ENCODE results near the gene KRTAP16-1.

Gene KRTAP16-1

DNA sequence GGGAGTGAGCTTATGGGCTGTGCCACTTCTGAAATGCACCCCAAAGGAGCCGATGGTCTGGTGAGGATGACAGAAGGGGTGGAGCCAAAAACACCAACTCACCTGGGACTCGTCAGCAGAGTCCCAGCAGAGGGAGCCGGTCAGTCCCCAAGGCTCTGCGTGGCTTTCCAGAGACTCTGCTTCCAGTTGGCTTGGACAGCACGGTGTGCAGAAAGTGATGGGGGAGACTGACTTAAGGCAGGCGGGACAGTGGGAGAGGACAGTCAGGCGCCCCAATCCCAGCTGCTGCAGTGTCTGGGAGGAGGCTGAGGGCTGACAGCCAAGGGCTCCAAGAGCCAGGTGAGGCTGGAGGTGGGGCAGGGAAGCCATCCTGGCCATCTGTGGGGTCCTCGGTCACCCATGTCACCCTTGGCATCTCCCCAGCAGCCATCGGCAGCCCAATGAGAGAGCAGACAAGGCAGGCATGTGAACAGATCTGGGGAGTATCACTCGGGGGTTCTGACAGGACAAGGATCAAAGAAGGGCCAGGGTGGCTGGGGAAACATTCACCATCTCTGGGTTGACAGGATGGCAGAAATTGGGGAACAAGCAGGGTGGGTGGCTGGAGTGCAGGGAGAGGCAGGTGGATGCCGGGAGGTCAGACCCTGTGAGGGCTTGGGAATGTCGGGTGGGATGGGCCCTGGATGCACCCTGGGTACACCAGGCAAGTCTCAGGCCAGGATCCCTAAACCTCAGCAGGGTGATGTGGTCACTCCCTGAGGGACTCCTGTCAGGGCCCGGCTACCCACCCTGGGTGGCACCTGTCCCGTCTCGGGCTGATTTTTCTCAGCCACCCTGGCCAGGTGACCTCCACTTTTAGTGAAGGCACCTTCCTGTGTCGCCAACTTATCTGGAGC lies 15.3 kb upstream of the KRTAP16-1 start:
- H3K27ac Mint-ChIP-seq = no peak overlapping the region
- H3K4me3 Mint-ChIP-seq = no peak overlapping the region
- no peak for DNase-seq (ENCODE audit: low spot score)
- no peaks in the 10 kb centered on the region for H3K4me1 Mint-ChIP-seq (ENCODE audit: low read depth)
- peaks cover 3% of the 10 kb centered on the region for H3K27me3 Mint-ChIP-seq (ENCODE audit: low read depth)
- H3K36me3 Mint-ChIP-seq (ENCODE audit: low read depth) = no peaks in the 10 kb centered on the region
- H3K9me3 Mint-ChIP-seq = no peaks in the 10 kb centered on the region

DNA sequence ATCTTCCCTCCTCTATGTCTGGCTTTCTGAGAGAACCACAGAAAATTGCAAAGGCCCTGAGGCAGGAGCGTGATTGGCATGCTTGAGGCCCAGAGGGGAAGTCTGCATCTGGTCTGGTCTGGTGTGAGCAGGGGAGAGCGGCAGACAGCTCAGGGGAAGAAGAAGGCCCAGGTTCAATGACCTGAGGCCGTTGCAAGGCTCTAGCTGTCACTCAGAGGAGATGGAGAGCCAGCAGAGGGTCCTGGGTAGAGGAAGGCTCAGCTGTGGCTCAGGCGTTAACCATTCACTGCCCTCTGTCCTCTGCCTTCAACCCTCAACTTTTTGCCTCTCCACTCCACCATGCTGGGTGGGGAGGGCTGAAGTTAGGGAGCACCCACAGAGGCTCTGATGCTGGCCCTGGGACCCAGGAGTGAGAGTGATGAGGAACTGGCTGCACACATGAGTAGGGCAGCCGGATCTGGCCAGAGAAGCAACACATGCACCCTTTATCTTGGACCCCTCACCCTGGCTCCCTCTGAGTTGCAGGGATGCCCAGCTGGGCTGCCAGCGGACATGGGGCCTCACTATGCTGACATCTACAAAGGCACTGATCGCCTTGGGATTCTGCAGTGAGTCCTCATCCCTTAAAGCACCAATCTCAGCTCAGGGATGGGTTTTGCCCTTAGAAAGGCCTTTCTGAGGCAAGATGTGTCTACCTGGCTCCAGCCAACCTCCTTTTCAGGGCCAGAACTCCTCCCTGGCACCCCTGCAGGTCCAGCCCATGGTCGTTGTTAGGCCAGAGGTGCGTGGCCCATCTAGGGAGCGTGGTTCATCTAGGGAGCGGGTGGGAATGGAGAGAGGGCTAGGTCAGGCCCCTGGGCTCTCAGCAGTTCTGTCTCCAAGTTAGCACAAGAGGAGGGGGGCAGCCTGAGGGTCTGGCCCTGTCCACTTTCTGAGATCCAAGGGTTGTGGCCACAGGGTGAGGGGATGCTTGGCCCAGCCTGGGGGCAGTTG lies 14.1 kb upstream of the KRTAP16-1 start:
- Mint-ChIP-seq H3K4me3 (no peak overlapping the region), H3K27ac (no peak overlapping the region), H3K4me1 (ENCODE audit: low read depth) (no peaks in the 10 kb centered on the region), H3K36me3 (ENCODE audit: low read depth) (no peaks in the 10 kb centered on the region), H3K27me3 (ENCODE audit: low read depth) (peaks cover 5% of the 10 kb centered on the region), H3K9me3 (no peaks in the 10 kb centered on the region)
- DNase-seq (ENCODE audit: low spot score) = no peak

DNA sequence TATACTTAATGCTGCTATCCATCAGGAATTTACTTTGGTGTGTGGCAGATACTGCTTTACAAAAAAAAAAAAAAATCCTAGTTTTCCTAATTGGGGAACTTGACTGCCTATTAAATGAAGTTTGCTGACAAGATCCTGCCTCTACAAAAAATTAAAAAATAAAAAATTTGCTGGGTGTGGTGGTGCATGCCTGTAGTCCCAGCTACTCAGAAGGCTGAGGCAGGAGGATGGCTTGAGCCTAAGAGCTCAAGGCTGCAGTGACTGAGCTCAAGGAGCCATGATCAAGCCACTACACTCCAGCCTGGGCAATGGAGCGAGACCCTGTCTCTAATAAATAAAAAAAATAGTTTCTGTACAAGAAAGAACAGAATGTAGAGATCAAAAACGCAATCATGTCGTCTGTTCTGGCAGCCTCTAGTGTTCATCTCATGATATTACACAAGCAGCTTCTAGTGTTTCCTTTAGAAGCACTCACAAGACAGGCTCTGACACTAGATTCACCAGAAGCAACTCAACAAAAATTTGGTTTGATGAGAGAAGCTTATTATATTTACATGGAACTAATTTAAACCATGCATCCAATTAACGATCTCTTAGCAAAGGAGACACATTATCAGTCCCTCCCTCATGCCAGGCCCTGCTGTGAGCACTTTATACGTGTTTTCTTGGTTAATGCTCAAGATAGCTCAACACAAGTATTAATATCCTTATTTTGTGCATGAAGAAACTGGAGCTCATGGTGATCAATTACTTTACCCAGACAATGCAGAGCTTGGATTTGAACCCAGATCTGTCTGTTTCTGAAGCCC lies 13.2 kb upstream of the KRTAP16-1 start:
- no peak overlapping the region for H3K27ac Mint-ChIP-seq

DNA sequence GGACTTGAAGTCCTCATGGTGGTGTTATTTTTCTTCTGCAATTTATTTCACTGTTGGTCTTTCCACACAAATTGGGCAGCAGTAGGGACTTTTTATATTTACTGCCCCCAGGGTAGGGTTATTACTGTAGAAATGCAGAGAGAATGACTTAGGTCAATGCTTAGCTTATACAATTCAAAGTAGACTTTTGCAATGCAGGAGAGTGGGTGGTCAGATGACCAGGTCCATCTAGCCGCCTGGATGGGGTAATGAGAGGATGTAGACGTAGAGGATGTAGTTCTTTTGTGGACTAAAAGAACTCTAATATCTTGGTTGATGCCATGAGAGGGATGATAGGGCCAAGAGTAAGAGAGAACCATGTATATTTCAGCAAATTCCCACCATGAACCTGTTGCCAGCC lies 9.1 kb upstream of the KRTAP16-1 start:
- no peak overlapping the region for H3K27ac Mint-ChIP-seq
- peaks cover 10% of the 10 kb centered on the region for H3K27me3 Mint-ChIP-seq (ENCODE audit: low read depth)
- H3K4me3 Mint-ChIP-seq = no peak overlapping the region
- DNase-seq (ENCODE audit: low spot score) = no peak
- no peaks in the 10 kb centered on the region for H3K4me1 Mint-ChIP-seq (ENCODE audit: low read depth)
- H3K9me3 Mint-ChIP-seq = no peaks in the 10 kb centered on the region
- no peaks in the 10 kb centered on the region for H3K36me3 Mint-ChIP-seq (ENCODE audit: low read depth)

More for the DNA sequence above, 13.2 kb upstream of the KRTAP16-1 start:
- H3K9me3 Mint-ChIP-seq = no peaks in the 10 kb centered on the region
- DNase-seq (ENCODE audit: low spot score) = no peak
- H3K27me3 Mint-ChIP-seq (ENCODE audit: low read depth) = peaks cover 7% of the 10 kb centered on the region
- H3K4me3 Mint-ChIP-seq = no peak overlapping the region
- no peaks in the 10 kb centered on the region for H3K4me1 Mint-ChIP-seq (ENCODE audit: low read depth)
- no peaks in the 10 kb centered on the region for H3K36me3 Mint-ChIP-seq (ENCODE audit: low read depth)

DNA sequence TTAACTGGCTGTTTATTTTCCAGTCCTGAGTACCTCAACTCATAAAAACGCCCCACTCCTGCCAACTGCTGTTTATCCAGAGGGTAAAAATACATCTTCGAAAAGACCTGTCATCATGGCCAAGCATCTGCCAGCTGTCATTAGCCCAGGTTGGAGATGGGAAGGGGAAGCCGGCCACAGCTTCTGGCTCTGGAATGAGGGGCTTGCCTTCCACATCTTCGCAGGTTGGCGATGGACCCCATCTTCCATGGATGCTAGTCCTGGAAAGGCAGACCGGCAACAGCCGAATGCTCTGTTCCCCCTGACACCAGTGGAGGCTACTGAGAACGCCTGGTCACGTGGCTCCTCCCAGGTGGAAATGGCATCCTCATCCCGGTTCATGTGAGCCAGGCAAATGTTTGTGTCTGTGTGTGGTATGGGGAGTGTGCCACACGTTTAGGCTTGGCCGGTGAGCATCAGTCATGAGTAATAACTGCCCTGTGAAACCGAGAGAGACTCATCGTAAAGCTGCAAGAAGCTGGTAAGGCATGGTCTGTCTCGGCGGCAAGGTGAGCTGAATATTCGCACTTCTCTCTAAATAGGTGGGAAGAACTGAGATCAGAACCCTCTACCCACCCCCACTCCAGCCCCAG lies 6.8 kb upstream of the KRTAP16-1 start:
- H3K4me1 Mint-ChIP-seq (ENCODE audit: low read depth) = peaks cover 3% of the 10 kb centered on the region
- H3K9me3 Mint-ChIP-seq = no peaks in the 10 kb centered on the region
- H3K27ac Mint-ChIP-seq = no peak overlapping the region
- no peaks in the 10 kb centered on the region for H3K36me3 Mint-ChIP-seq (ENCODE audit: low read depth)
- DNase-seq (ENCODE audit: low spot score) = no peak
- no peak overlapping the region for H3K4me3 Mint-ChIP-seq
- H3K27me3 Mint-ChIP-seq (ENCODE audit: low read depth) = peaks cover 11% of the 10 kb centered on the region

DNA sequence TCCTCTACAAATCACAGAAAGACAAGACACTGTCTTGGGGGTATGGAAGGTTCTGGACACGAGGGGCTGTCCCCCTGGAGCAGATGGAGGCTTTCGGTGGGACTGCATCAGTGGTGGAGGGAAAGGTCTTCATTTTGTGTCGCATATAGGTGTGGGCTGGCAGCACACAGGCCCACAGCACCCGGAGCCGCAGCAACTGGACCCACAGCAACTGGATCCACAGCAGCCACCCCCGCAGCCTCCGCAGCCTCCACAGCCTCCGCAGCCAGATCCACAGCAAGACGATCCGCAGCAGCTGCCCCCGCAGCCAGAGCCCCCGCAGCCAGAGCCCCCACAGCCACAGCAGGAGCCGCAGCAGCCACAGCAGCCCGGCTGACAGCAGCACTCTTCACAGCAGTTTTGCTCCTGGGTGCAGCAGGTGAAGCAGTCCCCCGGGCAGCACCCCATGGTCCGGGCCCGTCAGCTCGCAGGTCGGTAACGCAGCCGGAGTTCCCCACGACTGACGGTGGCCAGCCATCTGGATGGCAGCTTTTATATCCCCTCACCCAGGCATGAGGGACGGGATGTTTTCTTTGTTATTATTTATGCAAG lies 6.2 kb upstream of the KRTAP16-1 start, which contains the start of gene KRTAP17-1:
TSS of gene KRTAP17-1 (minus strand) at position 507 of the 591 bp plus-strand sequence. CDS start at position 447, 60 bp downstream.
- DNase-seq (ENCODE audit: low spot score) = no peak
- H3K9me3 Mint-ChIP-seq = no peaks in the 10 kb centered on the region
- H3K4me1 Mint-ChIP-seq (ENCODE audit: low read depth) = peaks cover 4% of the 10 kb centered on the region
- H3K27me3 Mint-ChIP-seq (ENCODE audit: low read depth) = peaks cover 11% of the 10 kb centered on the region
- no peak within 1 kb of the TSS for H3K27ac Mint-ChIP-seq
- H3K4me3 Mint-ChIP-seq = no peak within 1 kb of the TSS
- H3K36me3 Mint-ChIP-seq (ENCODE audit: low read depth) = no peaks in the 10 kb centered on the region

DNA sequence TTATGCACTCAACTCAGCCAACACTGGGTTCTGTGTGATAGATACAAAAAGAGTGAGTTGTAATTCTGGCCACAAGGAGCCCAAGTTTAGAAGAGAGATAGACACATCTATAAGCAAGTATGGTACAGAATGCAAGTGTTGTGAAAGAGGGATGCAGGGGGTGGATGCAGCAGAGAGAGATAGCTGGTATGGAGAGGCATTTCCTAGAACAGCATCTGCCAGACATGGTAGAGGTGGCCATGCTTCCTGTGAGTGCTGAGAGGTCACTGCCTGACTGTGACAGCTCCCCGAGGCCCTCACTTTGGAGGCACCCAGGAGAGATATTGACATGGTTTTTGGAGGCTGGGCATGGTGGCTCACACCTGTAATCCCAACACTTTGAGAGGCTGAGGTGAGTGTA lies 2.0 kb upstream of the KRTAP16-1 start:
- peaks cover 27% of the 10 kb centered on the region for H3K4me1 Mint-ChIP-seq (ENCODE audit: low read depth)
- peaks cover 4% of the 10 kb centered on the region for H3K27me3 Mint-ChIP-seq (ENCODE audit: low read depth)
- no peak for DNase-seq (ENCODE audit: low spot score)
- H3K27ac Mint-ChIP-seq = no peak overlapping the region
- H3K4me3 Mint-ChIP-seq = no peak overlapping the region
- H3K36me3 Mint-ChIP-seq (ENCODE audit: low read depth) = no peaks in the 10 kb centered on the region
- no peaks in the 10 kb centered on the region for H3K9me3 Mint-ChIP-seq

DNA sequence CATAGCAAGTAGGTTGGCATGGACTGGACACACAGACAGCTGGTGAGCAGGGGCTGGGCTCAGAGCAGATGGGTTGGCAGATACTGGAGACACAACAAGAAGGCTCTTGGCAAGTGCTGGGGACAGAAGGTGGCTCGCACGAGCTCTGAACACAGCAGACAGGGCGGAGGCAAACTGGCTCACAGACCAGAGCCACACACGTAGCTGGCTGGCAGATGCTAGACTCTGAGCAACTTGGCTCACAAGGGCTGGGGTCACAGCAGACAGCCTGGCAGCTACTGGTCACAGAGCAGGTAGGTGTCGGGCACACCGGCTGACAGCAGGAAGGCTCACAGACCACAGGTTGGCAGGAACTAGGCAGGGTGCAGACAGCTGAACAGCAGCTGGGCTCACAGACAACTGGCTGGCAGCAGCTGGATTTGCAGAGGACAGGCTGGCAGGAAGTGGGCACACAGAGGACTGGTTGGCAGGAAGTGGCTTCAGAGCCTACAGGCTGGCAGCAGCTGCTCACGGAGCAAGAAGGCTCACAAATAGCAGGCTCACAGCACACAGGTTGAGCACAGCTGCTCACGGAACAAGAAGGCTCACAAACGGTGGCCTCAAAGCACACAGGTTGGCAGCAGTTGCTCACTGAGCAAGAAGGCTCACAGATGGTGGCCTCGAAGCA lies 725 bp downstream of the KRTAP16-1 start:
- Mint-ChIP-seq H3K36me3 (ENCODE audit: low read depth) (no peaks in the 10 kb centered on the region), H3K27ac (peak overlapping the region; percentile 42), H3K9me3 (no peaks in the 10 kb centered on the region), H3K4me3 (peak overlapping the region; percentile 55), H3K27me3 (ENCODE audit: low read depth) (peaks cover 4% of the 10 kb centered on the region), H3K4me1 (ENCODE audit: low read depth) (peaks cover 27% of the 10 kb centered on the region)
- no peak for DNase-seq (ENCODE audit: low spot score)

DNA sequence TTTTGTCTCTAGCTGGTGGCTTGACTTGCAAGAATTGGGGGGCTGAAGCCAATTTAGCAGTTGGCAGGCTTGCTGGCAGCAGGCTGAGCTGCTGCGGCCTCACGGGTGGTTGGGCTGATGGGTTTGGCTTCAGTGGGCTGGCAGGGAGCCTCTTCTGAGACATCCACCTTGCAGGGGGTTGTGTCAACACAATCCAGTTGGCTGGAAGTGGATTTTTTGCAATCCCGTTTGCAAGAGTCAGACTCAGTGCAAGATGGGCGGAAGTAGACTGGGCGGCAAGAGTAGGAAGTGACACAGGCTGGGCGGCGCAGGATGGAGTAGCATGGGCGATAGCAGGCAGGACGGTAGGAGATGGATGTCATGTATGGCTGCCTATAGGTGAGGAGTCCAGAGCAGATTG lies 1.5 kb downstream of the KRTAP16-1 start:
- H3K9me3 Mint-ChIP-seq = no peaks in the 10 kb centered on the region
- no peak for DNase-seq (ENCODE audit: low spot score)
- no peaks in the 10 kb centered on the region for H3K36me3 Mint-ChIP-seq (ENCODE audit: low read depth)
- H3K4me3 Mint-ChIP-seq = no peak overlapping the region
- H3K4me1 Mint-ChIP-seq (ENCODE audit: low read depth) = peaks cover 27% of the 10 kb centered on the region
- peak overlapping the region; percentile 42 for H3K27ac Mint-ChIP-seq
- H3K27me3 Mint-ChIP-seq (ENCODE audit: low read depth) = peaks cover 4% of the 10 kb centered on the region

DNA sequence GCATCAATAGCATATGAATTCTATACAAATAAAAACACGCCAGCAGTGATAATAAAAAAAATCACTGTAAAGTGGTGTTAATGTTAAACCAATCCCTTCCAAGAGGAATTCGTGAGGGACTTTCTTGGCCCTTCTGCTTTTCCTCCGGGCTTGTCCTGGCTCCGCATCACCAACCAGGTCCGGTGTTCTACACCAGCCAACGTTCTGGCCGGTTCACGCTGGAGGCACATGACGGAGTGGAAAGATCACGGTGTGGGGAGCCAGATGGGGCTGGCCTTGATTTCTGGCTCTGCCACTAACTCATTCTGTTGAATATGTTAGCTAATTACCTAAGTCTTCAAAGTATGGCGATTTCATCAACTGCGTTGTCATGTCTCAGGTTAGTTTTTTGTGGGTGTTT lies 5.0 kb downstream of the KRTAP16-1 start:
- Mint-ChIP-seq H3K9me3 (peaks cover 8% of the 10 kb centered on the region), H3K27me3 (ENCODE audit: low read depth) (peaks cover 2% of the 10 kb centered on the region), H3K36me3 (ENCODE audit: low read depth) (no peaks in the 10 kb centered on the region), H3K4me3 (no peak overlapping the region), H3K27ac (no peak overlapping the region), H3K4me1 (ENCODE audit: low read depth) (peaks cover 17% of the 10 kb centered on the region)
- DNase-seq (ENCODE audit: low spot score) = no peak

DNA sequence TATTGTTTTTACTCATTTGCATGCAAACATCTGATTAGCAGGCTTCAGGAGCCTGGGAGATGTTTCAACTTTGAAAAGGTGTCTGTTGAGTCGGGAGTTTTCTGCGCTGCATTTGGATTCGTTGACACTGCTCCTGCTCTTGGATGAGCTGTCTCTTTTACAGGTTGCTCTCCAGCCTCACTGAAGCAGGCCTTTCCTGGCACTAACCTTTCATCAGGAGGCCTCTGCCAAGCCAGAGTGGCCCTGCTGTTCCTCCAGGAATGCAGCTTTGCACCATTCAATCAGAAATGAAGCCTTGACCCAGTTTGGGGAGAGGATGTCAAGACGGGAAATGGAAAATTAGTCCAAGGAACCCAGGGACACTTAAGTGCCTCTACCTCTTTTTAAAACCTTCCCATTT lies 6.1 kb downstream of the KRTAP16-1 start:
- peaks cover 8% of the 10 kb centered on the region for H3K9me3 Mint-ChIP-seq
- H3K36me3 Mint-ChIP-seq (ENCODE audit: low read depth) = no peaks in the 10 kb centered on the region
- H3K27ac Mint-ChIP-seq = no peak overlapping the region
- H3K4me1 Mint-ChIP-seq (ENCODE audit: low read depth) = peaks cover 6% of the 10 kb centered on the region
- no peak overlapping the region for H3K4me3 Mint-ChIP-seq
- H3K27me3 Mint-ChIP-seq (ENCODE audit: low read depth) = peaks cover 1% of the 10 kb centered on the region
- no peak for DNase-seq (ENCODE audit: low spot score)

All from T-helper 2 cell treated with Interferon-gamma antibody and Interleukin-4, amounts not matched to agents 5 μg/mL and 100 μg/mL, for 36 hours (primary cell).